Activated T-cell treated with anti-CD3 and anti-CD28 coated beads for 1 hour (primary cell): ENCODE results near the gene TIGD3.

Experiments
- DNase-seq: peaks from one replicate; pipeline ENCODE4 v3.0.0-alpha.2; 2020; ENCODE audit warnings: low read depth

TIGD3 gene

DNA sequence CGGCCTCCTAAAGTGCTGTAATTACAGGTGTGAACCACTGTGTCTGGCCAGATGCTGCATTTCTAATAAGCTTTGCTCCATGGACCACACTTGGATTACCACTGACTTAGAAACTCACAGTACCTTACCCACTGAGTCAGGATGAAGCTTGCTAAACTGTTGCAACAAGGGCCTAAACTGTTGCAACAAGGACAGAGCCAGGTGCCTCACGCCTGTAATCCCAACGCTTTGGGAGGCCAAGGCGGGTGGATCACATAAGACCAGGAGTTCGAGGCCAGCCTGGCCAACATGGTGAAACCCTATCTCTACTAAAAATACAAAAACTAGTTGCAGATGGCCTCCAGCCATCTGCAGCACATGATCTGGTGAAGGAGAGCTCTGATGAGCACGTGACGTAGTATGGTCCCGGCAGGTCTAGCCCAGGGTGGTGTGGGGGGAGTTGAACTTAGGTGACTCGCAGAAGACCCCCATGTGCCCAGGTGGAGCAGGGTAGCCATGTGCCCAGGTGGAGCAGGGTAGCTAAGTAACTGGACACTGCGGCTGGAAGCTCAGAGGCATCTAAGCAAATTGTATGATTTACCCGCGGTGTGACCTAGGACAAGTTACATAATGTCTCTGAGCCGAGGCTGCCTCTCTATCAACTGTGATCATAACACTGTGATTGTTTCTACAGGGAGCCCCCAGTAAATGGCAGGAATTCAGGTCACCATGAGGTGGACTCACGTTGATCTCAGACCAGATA, 19.5 kb downstream of the TIGD3 start:
- DNase-seq, result no peak

DNA sequence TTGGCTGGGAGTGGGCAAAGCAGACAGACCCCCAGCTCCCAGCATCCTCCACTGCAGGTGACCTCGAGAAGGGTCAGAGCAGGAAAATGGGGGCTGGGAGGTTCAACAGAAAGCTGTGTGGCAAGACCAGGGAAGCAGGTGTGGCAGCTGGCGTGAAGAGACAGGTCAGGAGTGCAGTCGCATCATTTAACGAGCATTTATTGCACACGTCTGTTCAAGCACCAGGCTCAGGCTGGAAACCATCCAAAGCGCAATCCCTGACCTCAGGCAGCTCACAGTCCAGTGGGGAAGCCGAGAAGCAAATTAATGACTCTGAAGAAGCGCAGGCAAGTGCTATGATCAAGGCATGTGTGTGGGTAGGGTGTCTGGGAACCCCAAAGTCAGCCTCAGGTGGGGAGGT, 20.5 kb downstream of the TIGD3 start:
- DNase-seq, result no peak

DNA sequence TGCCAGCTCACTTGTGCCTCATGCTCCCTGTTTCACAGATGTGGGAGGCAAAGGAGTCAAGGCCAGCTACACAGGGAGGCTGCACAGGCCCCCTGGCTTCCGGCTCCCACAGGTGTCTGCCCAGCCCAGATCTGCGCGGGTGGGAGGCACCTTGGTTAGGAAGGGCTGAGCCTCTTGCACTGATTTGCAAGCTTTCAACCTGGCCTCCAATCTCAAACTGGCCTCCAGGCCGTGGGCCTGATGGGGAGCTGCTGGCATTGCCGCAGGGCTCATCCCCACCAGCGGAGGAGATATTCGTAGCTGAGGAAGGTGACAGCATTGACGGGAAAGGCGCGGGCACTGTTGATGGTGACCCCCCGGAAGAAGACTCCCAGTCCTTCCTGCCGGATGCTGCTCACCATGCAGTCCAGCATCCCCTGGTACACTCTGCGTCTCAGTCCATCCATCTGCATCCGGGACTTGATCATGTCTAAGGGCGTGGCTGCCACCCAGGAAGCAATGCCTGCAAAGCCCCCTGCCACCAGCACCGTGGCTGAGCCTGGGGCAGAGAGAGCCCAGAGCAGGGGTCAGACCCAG, 21.7 kb downstream of the TIGD3 start:
- DNase-seq, result no peak

DNA sequence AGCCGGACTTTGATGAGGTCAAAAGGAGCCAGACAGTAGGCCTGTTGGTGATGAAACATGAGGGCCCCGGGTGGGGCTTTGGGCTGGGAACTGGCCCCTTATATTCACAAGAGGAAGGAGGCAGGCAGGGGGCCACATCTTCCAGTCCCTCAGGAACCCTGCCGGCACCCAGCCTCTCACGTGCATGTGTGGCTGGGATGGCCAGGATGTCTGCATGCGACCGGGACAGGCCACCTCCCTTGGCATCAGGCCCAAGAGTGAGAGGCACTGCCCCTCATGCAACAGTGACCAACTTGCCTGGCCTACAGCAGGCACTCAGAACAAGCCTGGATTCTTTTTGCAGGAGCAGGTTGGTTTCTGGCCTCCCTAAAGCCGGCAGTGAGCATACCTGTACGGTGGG, 22.5 kb downstream of the TIGD3 start:
- no peak for DNase-seq

DNA sequence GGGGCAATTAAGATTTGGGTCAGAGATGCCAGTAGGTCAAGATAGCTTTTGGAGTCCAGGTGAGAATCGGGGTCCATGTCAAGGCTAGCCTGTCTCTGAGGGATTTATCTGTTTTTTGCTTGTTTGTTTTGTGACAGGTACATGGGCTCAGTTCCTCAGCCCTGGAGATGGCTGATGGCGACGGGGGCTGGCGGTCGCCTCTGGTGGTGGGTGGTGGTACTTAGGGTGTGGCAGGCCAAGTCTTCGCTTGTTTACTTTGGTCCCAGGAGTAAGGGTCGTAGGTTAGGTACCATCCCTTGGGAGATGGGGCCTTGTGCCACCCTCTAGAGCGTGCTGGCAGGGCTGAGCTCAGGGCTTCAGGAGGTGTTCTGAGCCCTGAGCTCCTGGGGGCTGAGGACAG, 23.2 kb downstream of the TIGD3 start:
- DNase-seq, result no peak

DNA sequence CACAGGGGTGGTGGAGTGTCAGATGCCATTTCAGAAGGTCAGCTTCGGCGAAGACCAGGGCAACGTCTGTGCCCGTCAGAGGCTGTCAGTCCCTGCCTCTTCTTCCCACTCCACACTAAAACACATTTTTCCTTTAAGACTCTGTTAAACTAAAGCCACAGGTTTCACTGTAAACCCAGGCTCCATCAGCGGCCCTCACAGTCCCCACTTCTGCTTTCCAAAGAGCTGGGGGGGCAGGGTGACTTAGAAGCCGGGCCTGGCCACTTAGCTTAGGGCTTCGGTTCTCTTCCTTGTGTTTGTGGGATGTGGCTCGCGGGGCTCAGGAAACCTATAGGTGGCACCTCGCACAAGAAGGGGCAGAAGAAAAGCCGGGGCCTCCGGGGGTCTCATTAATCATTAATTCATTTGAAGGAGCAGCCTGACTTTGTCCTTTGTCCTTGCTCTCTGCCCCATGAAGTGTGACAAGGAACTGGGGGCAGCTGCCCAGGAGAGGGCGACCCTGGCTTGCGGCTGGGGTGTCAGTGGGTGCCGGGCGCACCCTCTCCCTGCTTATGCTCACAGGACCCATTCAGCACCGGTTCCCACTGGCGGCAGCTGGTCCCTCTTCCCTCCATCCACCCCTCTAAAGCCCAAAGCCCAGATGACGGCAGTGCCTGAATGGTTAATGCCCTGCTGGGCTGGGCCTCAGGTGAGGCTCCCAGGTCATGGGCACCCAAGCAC, 23.8 kb downstream of the TIGD3 start:
- no peak for DNase-seq

DNA sequence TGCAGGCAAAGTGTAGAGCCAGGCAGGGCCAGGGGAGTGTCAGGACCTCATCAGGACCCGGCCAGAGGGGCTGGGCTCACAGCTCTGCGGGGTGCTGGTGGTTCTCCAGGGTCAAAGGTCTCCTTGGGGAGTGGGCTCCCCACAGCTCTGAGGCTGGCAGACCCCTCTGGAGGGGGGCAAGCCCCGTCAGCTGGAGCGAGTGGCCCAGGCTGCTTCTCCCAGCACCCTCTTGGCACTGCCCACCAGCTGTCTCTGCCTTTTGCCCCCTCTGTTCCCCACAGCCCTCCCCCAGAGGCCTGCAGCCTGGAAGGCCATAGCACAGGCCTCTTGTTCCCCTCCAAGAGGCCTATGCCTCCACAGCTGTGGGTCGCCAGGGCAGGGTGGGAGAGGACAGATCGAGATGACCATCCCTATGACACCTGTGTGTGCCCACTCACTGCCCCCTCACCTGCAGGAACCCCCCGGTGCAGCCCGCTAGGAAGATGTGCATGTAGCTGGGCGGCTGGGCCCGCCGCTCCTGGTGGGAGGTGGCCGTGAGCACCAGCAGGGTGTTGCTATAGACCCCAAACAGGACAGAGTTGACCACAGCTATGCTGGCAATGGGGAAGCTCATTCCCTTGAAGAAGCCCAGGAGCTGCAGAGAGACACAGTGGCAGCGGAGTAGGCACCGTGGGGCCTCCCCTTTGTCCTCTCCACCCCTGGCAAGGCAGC, 24.5 kb downstream of the TIGD3 start:
- DNase-seq, result no peak

DNA sequence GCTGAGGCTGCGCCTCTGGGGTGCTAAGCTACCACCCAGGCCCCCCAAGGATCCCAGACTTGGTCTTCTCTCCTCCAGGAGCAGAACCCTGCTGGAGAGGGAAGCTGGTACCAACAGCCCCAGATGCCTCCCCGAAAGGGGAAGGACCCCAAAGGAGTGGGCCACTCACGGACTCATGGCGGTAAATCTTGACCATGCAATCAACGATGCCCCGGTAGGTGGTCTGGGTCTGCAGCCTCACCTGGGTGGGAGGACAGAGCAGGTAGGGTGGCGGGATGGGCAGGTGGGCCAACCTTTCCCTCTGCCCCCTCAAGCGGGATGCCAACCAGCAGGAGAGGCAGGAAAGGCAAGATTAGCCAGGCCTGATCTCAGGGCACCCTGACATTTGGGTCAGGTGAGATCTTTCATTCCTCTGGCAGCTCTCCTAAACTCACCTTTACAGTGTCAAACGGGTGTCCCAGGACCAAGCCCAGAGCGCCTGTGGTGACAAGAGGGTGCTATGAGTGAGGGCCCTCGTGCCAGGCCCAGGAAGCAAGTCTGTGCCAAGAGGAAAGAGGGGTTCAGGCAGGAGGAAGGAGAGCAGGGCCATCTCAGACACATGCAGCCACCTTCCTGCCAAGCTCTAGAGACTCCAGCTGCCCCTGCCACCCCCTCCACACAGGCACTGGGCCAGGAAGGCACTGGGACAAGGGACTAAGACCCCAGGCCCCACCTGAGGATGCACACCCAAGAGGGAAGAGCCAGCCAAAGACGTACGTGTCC, 25.3 kb downstream of the TIGD3 start:
- no peak for DNase-seq

DNA sequence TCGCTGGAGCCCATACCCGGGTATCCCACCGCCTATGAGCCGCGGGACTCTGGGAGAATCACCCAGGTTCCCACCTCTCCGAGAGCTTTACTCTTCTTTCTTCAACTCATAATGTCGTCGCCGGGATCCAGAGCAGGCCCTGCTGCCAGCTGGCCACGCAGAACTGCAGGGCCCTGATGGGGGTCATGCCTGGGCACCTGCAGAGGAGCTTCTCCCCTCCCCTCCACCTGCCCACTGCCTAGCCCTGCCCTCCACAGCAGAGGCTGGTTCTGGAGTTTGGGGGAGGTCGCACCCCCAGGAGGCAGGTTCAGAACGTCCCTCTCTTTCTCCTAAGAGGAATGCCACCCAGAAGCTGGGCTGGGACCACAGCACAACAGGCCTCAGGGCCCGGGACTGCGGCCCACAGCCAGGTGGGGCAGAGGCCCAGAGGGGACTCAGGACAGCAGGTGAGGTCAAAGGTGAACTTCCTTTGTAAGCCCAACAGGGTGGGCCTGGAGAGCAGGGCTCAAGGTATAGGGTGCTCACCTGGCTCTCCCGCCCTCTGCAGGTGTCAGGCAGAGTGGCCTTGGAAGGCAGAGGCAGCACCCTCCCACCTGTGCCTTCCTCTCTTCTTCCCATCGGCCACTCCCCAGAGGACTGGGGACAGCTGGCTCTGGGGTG, 26.0 kb downstream of the TIGD3 start:
- DNase-seq, result no peak

DNA sequence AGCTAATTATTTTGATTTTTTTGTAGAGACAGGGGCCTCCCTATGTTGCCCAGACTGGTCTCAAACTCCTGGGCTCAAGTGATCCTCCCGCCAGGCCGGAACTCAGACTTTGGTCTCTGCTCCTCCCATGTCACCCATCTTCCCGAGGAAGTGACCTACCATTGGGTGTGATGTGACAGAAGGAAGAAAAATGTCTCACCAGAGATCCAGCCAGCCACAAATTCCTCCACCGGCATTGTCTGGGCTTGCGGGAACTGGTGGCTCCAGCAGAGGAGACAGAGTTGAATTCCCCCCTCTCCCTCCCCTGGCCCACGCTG, 27.1 kb downstream of the TIGD3 start:
- no peak for DNase-seq

DNA sequence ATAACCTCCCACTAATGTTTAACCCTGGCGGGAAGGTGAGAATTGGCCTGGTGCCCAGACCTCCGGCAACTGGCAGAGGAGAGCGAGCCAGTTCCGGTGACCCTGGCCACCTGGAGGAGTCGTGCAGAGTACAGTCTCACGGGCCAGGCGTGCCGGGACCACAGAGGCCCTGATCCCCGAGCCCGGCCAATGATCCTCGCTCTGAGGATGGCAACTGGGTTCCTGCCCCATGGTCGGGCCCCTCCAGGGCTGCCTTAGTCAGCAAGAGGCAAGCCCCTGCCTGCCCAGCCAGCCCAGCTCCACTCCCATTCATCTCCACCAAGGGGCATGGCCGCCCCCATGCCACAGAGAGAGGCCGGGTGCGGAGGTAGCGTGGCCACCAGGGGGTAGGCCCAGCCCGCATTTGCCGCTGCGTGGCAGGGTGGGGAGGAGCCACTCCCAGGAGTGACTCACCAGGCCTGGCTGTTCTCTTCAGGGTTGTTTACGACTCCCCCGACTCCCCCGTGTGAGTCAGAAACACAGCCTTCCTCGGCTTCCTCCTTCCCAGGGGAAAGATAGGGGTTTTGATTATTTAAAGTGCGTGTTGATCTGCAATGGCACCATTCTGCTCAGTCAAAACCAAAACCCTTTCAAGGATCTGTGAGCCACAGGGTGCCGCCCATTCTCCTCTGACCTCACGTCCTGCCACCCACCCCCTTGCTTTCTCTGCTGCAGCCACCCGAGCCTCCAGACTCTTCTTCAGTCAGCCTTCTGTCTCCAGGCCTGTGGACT, 27.7 kb downstream of the TIGD3 start, which contains the start of gene SLC25A45:
SLC25A45 (minus strand) TSS at position 614 of the 771 bp plus-strand sequence. CDS start 695 bp downstream, outside the sequence.
- peak; percentile 86 for DNase-seq

DNA sequence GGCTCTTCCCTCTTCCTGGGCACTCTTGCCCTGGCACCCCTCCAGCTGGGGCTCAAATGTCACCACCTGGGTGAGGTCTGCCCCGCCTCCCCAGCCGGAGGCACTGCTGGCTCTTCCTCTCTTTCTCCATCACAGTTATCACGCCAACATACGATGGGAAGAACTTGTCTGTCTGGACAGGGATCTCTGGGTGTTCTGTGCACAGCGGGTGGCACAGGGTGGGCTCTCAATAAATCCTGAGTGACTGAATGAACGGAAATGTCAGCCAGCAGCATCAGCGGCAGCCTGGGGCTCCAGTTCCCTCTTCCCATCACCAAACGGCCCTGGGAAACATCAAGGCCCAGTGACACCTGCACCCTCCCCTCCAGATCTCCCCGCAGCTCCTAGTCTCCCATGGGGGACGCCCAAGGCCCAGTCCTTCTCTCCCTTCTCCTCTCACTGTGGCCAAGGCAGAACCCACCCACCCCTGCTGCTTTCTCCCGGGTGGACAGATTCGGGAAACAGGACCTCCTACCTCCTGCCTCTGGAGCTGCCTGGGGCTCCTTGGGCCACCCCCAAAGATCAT, 28.3 kb downstream of the TIGD3 start:
- DNase-seq, result no peak

DNA sequence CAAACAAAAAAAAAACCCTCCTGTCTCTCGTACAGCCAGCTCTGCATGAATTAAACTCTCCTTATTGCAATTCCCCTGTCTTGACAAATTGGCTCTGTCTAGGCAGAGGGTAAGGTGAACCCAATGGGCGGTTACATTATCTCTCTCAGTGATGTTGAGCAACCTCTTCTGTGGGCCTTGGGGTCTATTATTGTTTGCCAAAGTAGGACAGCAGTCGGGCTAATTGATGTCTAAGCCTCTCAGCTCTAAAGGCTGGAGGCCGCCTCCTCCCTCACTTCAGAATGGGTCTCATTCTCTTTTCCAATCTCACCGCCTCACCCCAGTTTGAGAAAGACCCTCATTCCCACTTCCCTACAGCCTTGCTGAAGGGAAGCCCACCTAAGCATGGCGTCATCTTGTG, 29.2 kb downstream of the TIGD3 start:
- DNase-seq, result no peak

DNA sequence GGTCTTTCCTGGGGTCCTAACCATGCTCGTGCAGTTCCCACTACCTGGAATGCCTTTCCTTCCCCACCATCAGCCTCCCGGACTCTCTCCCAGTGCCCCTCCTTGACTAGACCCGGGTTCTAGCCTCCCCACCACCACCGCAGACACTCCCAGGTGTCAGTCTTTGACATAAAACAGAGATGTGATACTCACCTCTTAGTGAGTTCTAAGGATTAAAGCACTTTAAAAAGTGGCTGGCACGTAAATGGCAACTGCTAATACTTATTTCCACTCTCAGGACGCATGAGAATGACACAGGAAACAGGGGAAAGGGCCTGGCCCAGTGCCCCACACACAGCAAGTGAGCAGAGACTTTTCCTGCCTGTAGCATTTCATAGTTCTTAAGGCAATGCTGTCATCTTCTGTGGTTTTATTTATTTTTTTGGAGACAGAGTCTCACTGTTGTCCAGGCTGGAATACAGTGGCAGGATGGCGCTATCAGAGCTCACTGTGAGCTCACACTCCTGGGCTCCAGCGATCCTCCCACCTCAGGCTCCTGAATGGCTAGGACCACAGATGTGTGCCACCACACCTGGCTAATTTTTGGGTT, 29.8 kb downstream of the TIGD3 start:
- no peak for DNase-seq

DNA sequence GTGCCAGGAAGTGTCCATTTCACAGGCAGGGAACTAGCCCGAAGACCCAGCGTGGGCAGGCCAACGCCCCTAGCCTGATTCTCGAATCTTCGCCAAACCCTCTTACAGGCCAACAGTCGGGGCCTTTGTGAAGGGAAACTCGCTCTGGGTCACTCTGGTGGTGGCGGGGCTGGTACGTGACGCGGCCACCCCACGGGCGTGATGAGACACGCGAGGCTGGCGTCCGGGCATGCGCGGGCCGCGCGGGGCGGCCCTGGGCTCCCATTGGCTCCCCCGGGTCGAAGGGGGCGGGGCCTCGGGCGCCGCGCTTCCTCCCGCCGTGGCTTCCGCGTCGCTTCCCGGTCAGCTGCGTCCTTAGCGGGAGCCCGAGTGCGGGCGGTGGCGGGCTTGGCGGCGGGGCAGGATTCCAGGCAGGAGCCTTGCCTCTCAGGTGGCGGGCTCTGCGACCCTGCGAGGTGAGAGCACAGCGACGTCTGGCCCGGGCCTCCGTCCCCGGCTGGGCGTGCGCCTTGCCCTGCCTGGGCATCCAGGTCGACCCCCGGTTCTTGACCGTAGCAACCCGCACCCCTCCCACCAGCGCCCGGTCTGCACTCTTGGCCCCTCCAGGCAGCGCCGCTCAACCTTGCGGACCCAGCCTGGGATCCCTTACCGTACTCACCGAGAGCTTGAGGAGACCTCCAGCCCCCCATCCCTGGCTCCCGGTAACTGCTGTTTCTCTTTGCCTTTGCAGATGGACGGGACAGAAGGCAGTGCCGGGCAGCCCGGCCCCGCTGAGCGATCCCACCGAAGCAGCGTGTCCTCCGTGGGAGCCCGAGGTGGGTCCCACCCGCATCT, 32.0 kb downstream of the TIGD3 start, which contains the start of gene FRMD8:
FRMD8 (plus strand) TSS at position 331 of the 834 bp plus-strand sequence; CDS start at position 731, 400 bp downstream.
- DNase-seq, result peak; percentile 88

DNA sequence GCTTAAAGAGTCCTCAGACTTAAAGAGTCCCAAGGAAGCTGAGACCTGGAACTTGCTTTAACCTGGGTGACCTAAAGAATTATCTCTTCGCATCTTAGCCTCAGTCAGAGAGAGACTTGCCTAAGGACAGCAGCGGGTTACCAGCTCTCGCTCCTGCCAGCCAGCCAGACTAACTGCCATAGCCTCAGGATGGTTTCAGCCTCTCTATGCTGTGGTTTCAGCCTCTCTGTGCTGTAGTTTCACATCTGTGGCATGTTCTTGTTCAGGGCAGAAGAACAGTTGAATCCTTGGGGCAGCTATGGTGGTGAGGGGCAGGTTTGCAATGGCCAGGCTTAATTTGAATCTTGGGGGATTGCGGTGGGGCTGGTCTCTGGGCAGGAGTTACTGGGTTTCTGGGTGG, 34.2 kb downstream of the TIGD3 start:
- no peak for DNase-seq

DNA sequence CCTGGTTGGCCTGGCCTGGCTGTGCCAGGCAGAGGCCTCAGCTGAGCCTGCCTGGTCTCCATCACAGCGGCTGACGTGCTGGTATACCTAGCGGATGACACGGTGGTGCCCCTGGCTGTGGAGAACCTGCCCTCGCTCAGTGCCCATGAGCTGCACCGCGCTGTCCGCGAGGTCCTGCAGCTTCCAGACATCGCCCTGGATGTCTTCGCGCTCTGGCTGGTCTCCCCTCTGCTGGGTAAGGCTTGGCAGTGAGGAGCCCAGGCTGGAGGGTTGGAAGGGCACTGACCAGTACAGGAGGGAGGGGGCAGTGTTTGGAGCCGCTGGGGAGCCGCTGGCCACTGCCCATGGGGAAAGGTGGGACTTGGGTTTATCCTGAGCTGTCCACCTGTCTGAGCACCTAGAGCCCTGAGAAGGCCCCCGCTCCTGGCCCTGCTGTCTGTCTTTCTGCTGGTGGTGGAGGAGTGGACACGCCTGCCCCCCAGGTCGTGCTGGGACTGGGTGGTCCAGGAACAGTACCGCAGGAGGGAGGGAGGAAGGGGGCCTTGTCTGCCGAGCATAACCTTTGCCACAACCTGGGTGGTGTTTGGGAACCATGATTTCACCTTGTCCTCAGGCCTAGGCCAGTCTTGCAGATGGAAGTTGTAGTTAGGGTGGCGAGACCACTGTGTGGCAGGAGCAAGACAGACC, 34.9 kb downstream of the TIGD3 start:
- DNase-seq, result no peak
